GM21619 (cell line): Measurements from ENCODE around the gene ADIPOR2.

Experiments used
- ATAC-seq: cut with Tn5 transposase; IDR thresholded peaks from one replicate; pipeline ENCODE4 v1.9.1; 2021; ENCODE audit not compliant: unreplicated experiment

ADIPOR2 gene

GRCh38 chr12:1769809-1770494, 79.1 kb downstream of the ADIPOR2 start:
- ATAC-seq: no peak

GRCh38 chr12:1773937-1774655, 83.2 kb downstream of the ADIPOR2 start:
- ATAC-seq: no peak

GRCh38 chr12:1776170-1776921, 85.5 kb downstream of the ADIPOR2 start:
- no peak for ATAC-seq

GRCh38 chr12:1777798-1778197, 86.9 kb downstream of the ADIPOR2 start:
- no peak for ATAC-seq

- ATAC-seq: no peak
Observed at GRCh38 chr12:1778911-1779310, 88.0 kb downstream of the ADIPOR2 start.

- no peak for ATAC-seq
Observed at GRCh38 chr12:1779783-1780182, 88.9 kb downstream of the ADIPOR2 start.

GRCh38 chr12:1781772-1782171, 90.9 kb downstream of the ADIPOR2 start:
- ATAC-seq: no peak

GRCh38 chr12:1782215-1782614, 91.3 kb downstream of the ADIPOR2 start:
- no peak for ATAC-seq

- no peak for ATAC-seq
Observed at GRCh38 chr12:1787714-1788113, 96.8 kb downstream of the ADIPOR2 start.

- ATAC-seq: no peak
Observed at GRCh38 chr12:1790444-1790843, 99.6 kb downstream of the ADIPOR2 start.

GRCh38 chr12:1791104-1791841, 100.4 kb downstream of the ADIPOR2 start:
- ATAC-seq: no peak

GRCh38 chr12:1792406-1792805, 101.5 kb downstream of the ADIPOR2 start:
- no peak for ATAC-seq

GRCh38 chr12:1793426-1794210, 102.7 kb downstream of the ADIPOR2 start:
- ATAC-seq: no peak

- no peak for ATAC-seq
Observed at GRCh38 chr12:1794440-1795090, 103.7 kb downstream of the ADIPOR2 start.

GRCh38 chr12:1795221-1795784, 104.4 kb downstream of the ADIPOR2 start:
- ATAC-seq: no peak

- ATAC-seq: peak; percentile 86
Observed at GRCh38 chr12:1795785-1796514, 105.1 kb downstream of the ADIPOR2 start.

GRCh38 chr12:1796515-1797010, 105.7 kb downstream of the ADIPOR2 start:
- ATAC-seq: peak; percentile 22

- peak; percentile 8 for ATAC-seq
Observed at GRCh38 chr12:1797011-1797901, 106.4 kb downstream of the ADIPOR2 start.
